PC-9 (cell line): ENCODE data around the gene SEPHS2.

Source experiments
- EZH2 ChIP-seq: fragments of 200-600 bp; sonication (generic); IDR thresholded peaks from 2 replicates; pipeline ENCODE4 v1.8.0; 2017; ENCODE audit warnings: antibody characterized with exemption, low read depth
- TF ChIP-seq, protein P1 (sequence below): fragments of 200-600 bp; sonication (generic); conservative IDR thresholded peaks from 2 replicates; pipeline ENCODE4 v1.6.1; 2017; ENCODE audit warnings: mixed run types, antibody characterized with exemption, mild to moderate bottlenecking, moderate library complexity

DNA sequence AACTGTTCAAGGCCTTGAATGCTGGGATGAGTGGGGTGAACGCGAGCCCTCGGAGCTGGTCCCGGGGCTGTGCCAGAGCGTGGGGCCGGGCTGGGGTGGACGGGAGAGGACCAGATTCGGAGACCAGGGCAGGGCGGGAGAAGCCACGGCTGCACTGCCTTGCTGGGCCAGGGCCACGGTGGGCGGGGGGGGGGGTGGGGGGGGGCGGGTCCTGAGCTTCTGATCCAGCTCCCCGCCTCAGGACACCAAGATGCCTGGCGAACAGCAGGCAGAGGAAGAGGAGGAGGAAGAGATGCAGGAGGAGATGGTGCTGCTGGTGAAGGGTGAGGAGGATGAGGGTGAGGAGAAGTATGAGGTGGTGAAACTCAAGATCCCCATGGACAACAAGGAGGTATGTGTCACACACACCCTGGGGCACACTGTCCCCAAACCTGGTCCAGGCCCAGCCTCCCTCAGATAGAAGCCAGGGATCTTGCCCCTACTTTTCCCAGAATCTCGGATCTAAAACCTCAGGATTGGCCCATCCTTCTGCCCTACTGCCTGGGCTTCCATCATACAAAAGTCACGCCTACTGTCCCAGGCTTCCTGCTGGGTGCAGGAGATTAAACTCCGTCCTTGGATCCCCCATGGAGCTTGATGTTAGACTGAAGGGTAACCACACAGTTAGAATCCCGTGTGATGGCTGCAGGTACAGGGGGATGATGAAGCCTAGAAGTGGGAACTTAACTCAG is 37.7 kb downstream of the SEPHS2 start:
- TF ChIP-seq, protein P1, sequence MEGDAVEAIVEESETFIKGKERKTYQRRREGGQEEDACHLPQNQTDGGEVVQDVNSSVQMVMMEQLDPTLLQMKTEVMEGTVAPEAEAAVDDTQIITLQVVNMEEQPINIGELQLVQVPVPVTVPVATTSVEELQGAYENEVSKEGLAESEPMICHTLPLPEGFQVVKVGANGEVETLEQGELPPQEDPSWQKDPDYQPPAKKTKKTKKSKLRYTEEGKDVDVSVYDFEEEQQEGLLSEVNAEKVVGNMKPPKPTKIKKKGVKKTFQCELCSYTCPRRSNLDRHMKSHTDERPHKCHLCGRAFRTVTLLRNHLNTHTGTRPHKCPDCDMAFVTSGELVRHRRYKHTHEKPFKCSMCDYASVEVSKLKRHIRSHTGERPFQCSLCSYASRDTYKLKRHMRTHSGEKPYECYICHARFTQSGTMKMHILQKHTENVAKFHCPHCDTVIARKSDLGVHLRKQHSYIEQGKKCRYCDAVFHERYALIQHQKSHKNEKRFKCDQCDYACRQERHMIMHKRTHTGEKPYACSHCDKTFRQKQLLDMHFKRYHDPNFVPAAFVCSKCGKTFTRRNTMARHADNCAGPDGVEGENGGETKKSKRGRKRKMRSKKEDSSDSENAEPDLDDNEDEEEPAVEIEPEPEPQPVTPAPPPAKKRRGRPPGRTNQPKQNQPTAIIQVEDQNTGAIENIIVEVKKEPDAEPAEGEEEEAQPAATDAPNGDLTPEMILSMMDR = no peak
- no peak for TF ChIP-seq EZH2
